ENCODE measurements around the gene RBM39. TPM values are rescaled to one million over a fixed set of nuclear protein-coding genes. Genes with fewer than 3 reads are reported as not detected.
"Not testable (repeated sequence)": the region's sequence is repeated elsewhere in the genome, so short reads cannot be mapped to it uniquely, and the experiment has no call there.

The RBM39 gene
- total and polyA plus RNA-seq, 2 donors, result 449 to 830 TPM

GRCh38 chr20:35713120-35713519 is 28.9 kb downstream of the RBM39 start:
- H3K27me3 ChIP-seq (ENCODE audit: control insufficient read depth in 2 of 2, insufficient read depth in 1 of 2, low read length in 1 of 2); H3K4me1 ChIP-seq (ENCODE audit: control insufficient read depth in 2 of 2, insufficient read depth in 2 of 2, low read length in 2 of 2); H3K9me3 ChIP-seq (ENCODE audit: control insufficient read depth in 2 of 2, insufficient read depth in 1 of 2, low read length in 1 of 2); H3K4me3 ChIP-seq (ENCODE audit: low read length in 2 of 2); DNase-seq (ENCODE audit: low read depth in 6 of 9, low spot score in 9 of 9); H3K27ac ChIP-seq (ENCODE audit: low read depth in 1 of 2, low read length in 1 of 2): not testable (repeated sequence)
- WGBS, result 94% methylated on average over 9 of the region's 9 CpGs
- H3K36me3 ChIP-seq (ENCODE audit: control insufficient read depth in 2 of 2, insufficient read depth in 2 of 2, low read length in 1 of 2), result peaks cover 49 to 98% of the 10 kb centered on the region in 2 donors

GRCh38 chr20:35711588-35712209 is 30.4 kb downstream of the RBM39 start:
- no peaks in the 10 kb centered on the region for H3K4me1 ChIP-seq (ENCODE audit: control insufficient read depth in 2 of 2, insufficient read depth in 2 of 2, low read length in 2 of 2)

GRCh38 chr20:35710884-35711587 is 31.0 kb downstream of the RBM39 start:
- 96% methylated on average over 6 of the region's 6 CpGs for WGBS
- peaks cover 44 to 95% of the 10 kb centered on the region in 2 donors for H3K36me3 ChIP-seq (ENCODE audit: control insufficient read depth in 2 of 2, insufficient read depth in 2 of 2, low read length in 1 of 2)
- H3K4me3 ChIP-seq (ENCODE audit: low read length in 2 of 2), result no peak overlapping the region
- no peaks in the 10 kb centered on the region for H3K9me3 ChIP-seq (ENCODE audit: control insufficient read depth in 2 of 2, insufficient read depth in 1 of 2, low read length in 1 of 2)
- DNase-seq (ENCODE audit: low read depth in 6 of 9, low spot score in 9 of 9), result no peak
- H3K27me3 ChIP-seq (ENCODE audit: control insufficient read depth in 2 of 2, insufficient read depth in 1 of 2, low read length in 1 of 2), result no peaks in the 10 kb centered on the region
- no peak overlapping the region for H3K27ac ChIP-seq (ENCODE audit: low read depth in 1 of 2, low read length in 1 of 2)
- H3K4me1 ChIP-seq (ENCODE audit: control insufficient read depth in 2 of 2, insufficient read depth in 2 of 2, low read length in 2 of 2), result no peaks in the 10 kb centered on the region

More at GRCh38 chr20:35711588-35712209, 30.4 kb downstream of the RBM39 start:
- no peak overlapping the region for H3K4me3 ChIP-seq (ENCODE audit: low read length in 2 of 2)
- no peaks in the 10 kb centered on the region for H3K9me3 ChIP-seq (ENCODE audit: control insufficient read depth in 2 of 2, insufficient read depth in 1 of 2, low read length in 1 of 2)
- H3K27ac ChIP-seq (ENCODE audit: low read depth in 1 of 2, low read length in 1 of 2), result no peak overlapping the region
- no peak for DNase-seq (ENCODE audit: low read depth in 6 of 9, low spot score in 9 of 9)
- no peaks in the 10 kb centered on the region for H3K27me3 ChIP-seq (ENCODE audit: control insufficient read depth in 2 of 2, insufficient read depth in 1 of 2, low read length in 1 of 2)
- WGBS, result 95% methylated on average over 6 of the region's 6 CpGs
- H3K36me3 ChIP-seq (ENCODE audit: control insufficient read depth in 2 of 2, insufficient read depth in 2 of 2, low read length in 1 of 2), result peaks cover 46 to 95% of the 10 kb centered on the region in 2 donors

- DNase-seq (ENCODE audit: low read depth in 6 of 9, low spot score in 9 of 9), result no peak
- no peak overlapping the region for H3K4me3 ChIP-seq (ENCODE audit: low read length in 2 of 2)
- H3K36me3 ChIP-seq (ENCODE audit: control insufficient read depth in 2 of 2, insufficient read depth in 2 of 2, low read length in 1 of 2), result peaks cover 42 to 95% of the 10 kb centered on the region in 2 donors
- no peaks in the 10 kb centered on the region for H3K9me3 ChIP-seq (ENCODE audit: control insufficient read depth in 2 of 2, insufficient read depth in 1 of 2, low read length in 1 of 2)
- no peaks in the 10 kb centered on the region for H3K27me3 ChIP-seq (ENCODE audit: control insufficient read depth in 2 of 2, insufficient read depth in 1 of 2, low read length in 1 of 2)
- H3K4me1 ChIP-seq (ENCODE audit: control insufficient read depth in 2 of 2, insufficient read depth in 2 of 2, low read length in 2 of 2), result no peaks in the 10 kb centered on the region
- H3K27ac ChIP-seq (ENCODE audit: low read depth in 1 of 2, low read length in 1 of 2), result no peak overlapping the region
These were observed 32.0 kb downstream of the RBM39 start for GRCh38 chr20:35710039-35710438.

GRCh38 chr20:35709259-35709658 is 32.8 kb downstream of the RBM39 start:
- no peak overlapping the region for H3K27ac ChIP-seq (ENCODE audit: low read depth in 1 of 2, low read length in 1 of 2)

GRCh38 chr20:35708502-35708901 is 33.6 kb downstream of the RBM39 start:
- no peaks in the 10 kb centered on the region for H3K4me1 ChIP-seq (ENCODE audit: control insufficient read depth in 2 of 2, insufficient read depth in 2 of 2, low read length in 2 of 2)
- no peaks in the 10 kb centered on the region for H3K27me3 ChIP-seq (ENCODE audit: control insufficient read depth in 2 of 2, insufficient read depth in 1 of 2, low read length in 1 of 2)
- no peak overlapping the region for H3K27ac ChIP-seq (ENCODE audit: low read depth in 1 of 2, low read length in 1 of 2)
- DNase-seq (ENCODE audit: low read depth in 6 of 9, low spot score in 9 of 9), result no peak
- peaks cover 38 to 96% of the 10 kb centered on the region in 2 donors for H3K36me3 ChIP-seq (ENCODE audit: control insufficient read depth in 2 of 2, insufficient read depth in 2 of 2, low read length in 1 of 2)
- no peak overlapping the region for H3K4me3 ChIP-seq (ENCODE audit: low read length in 2 of 2)
- no peaks in the 10 kb centered on the region for H3K9me3 ChIP-seq (ENCODE audit: control insufficient read depth in 2 of 2, insufficient read depth in 1 of 2, low read length in 1 of 2)
- 94% methylated on average over 1 of the region's 1 CpG for WGBS

More at GRCh38 chr20:35709259-35709658, 32.8 kb downstream of the RBM39 start:
- H3K4me3 ChIP-seq (ENCODE audit: low read length in 2 of 2), result no peak overlapping the region
- H3K36me3 ChIP-seq (ENCODE audit: control insufficient read depth in 2 of 2, insufficient read depth in 2 of 2, low read length in 1 of 2), result peaks cover 42 to 96% of the 10 kb centered on the region in 2 donors
- H3K4me1 ChIP-seq (ENCODE audit: control insufficient read depth in 2 of 2, insufficient read depth in 2 of 2, low read length in 2 of 2), result no peaks in the 10 kb centered on the region
- DNase-seq (ENCODE audit: low read depth in 6 of 9, low spot score in 9 of 9), result no peak
- WGBS, result 94% methylated on average over 1 of the region's 1 CpG
- no peaks in the 10 kb centered on the region for H3K9me3 ChIP-seq (ENCODE audit: control insufficient read depth in 2 of 2, insufficient read depth in 1 of 2, low read length in 1 of 2)
- H3K27me3 ChIP-seq (ENCODE audit: control insufficient read depth in 2 of 2, insufficient read depth in 1 of 2, low read length in 1 of 2), result no peaks in the 10 kb centered on the region

- H3K27ac ChIP-seq (ENCODE audit: low read depth in 1 of 2, low read length in 1 of 2); H3K4me3 ChIP-seq (ENCODE audit: low read length in 2 of 2); H3K9me3 ChIP-seq (ENCODE audit: control insufficient read depth in 2 of 2, insufficient read depth in 1 of 2, low read length in 1 of 2); H3K4me1 ChIP-seq (ENCODE audit: control insufficient read depth in 2 of 2, insufficient read depth in 2 of 2, low read length in 2 of 2); DNase-seq (ENCODE audit: low read depth in 6 of 9, low spot score in 9 of 9); H3K27me3 ChIP-seq (ENCODE audit: control insufficient read depth in 2 of 2, insufficient read depth in 1 of 2, low read length in 1 of 2): not testable (repeated sequence)
- WGBS, result 99% methylated on average over 17 of the region's 17 CpGs
- peaks cover 34 to 95% of the 10 kb centered on the region in 2 donors for H3K36me3 ChIP-seq (ENCODE audit: control insufficient read depth in 2 of 2, insufficient read depth in 2 of 2, low read length in 1 of 2)
These were observed 35.2 kb downstream of the RBM39 start for GRCh38 chr20:35706591-35707529.

GRCh38 chr20:35705894-35706293 is 36.2 kb downstream of the RBM39 start:
- WGBS, result 98% methylated on average over 11 of the region's 11 CpGs
- not testable (repeated sequence) for H3K9me3 ChIP-seq (ENCODE audit: control insufficient read depth in 2 of 2, insufficient read depth in 1 of 2, low read length in 1 of 2); H3K4me3 ChIP-seq (ENCODE audit: low read length in 2 of 2); H3K27ac ChIP-seq (ENCODE audit: low read depth in 1 of 2, low read length in 1 of 2); H3K27me3 ChIP-seq (ENCODE audit: control insufficient read depth in 2 of 2, insufficient read depth in 1 of 2, low read length in 1 of 2); DNase-seq (ENCODE audit: low read depth in 6 of 9, low spot score in 9 of 9); H3K4me1 ChIP-seq (ENCODE audit: control insufficient read depth in 2 of 2, insufficient read depth in 2 of 2, low read length in 2 of 2)
- peaks cover 35 to 92% of the 10 kb centered on the region in 2 donors for H3K36me3 ChIP-seq (ENCODE audit: control insufficient read depth in 2 of 2, insufficient read depth in 2 of 2, low read length in 1 of 2)

All from thymus (tissue), 11 donors.